Mucosa of descending colon (tissue), 3 donors: ENCODE data around the gene APBB1. TPM values are rescaled to one million over a fixed set of nuclear protein-coding genes. Genes with fewer than 3 reads are reported as not detected.

ENCODE experiments used
- ATAC-seq: fragments of 200-7000 bp; cut with Tn5 transposase; one replicate; pipeline ENCODE4 v1.9.1; 2020; ENCODE audit warnings: mild to moderate bottlenecking, moderate library complexity
- DNase-seq, 3 donors: peaks; one replicate each; pipeline ENCODE4 v3.0.0-alpha.2; 2020
- H3K36me3 ChIP-seq: fragments of 200-600 bp; one replicate; pipeline ENCODE4 v1.8.0; 2021; ENCODE audit warnings: low read depth, mild to moderate bottlenecking
- H3K4me1 ChIP-seq: fragments of 200-600 bp; one replicate; pipeline ENCODE4 v1.8.0; 2021; ENCODE audit warnings: low read depth, mild to moderate bottlenecking
- H3K4me3 ChIP-seq: fragments of 200-600 bp; one replicate; pipeline ENCODE4 v1.8.0; 2021; ENCODE audit warnings: mild to moderate bottlenecking
- H3K9me3 ChIP-seq: fragments of 200-600 bp; one replicate; pipeline ENCODE4 v1.8.0; 2021; ENCODE audit warnings: mild to moderate bottlenecking
- intact Hi-C, 2 donors: fragments of 100-400 bp; cut with DNase I in 1 of 2; cut with micrococcal nuclease in 1 of 2; formaldehyde crosslinking; loops; one replicate each; pipeline versions ENCODE4 v1.11.0 to v1.11.1; 2022; cut with DNase I, micrococcal nuclease
- long read RNA-seq, 2 donors: library from polyadenylated mRNA; unstranded; transcript quantifications; one replicate each; pipeline ENCODE4 v2.0.0, GENCODE V29; 2019 to 2021
- total RNA-seq, 3 donors: library from RNA; stranded (reverse); fragmentation: NEBNext Ultra II Directional in 2 of 3; extraction: Animal tissue kit (Norgen Biotek cat#: 25700) in 2 of 3; gene quantifications; one replicate each; pipeline versions ENCODE4 v1.2.1 to v1.2.4, GENCODE V29; 2021 to 2023
- TF ChIP-seq, protein P1 (sequence below): fragments of 200-600 bp; IDR thresholded peaks from one replicate; pipeline ENCODE4 v1.8.0; 2022; ENCODE audit warnings: antibody characterized with exemption, mild to moderate bottlenecking
- donor health status: DM: no; HTN: no; CAD: no; lungs with moderate emphysema.
- donor health status: DM: no; HTN: no; CAD: no.
- donor health status: DM: no; HTN: yes; CAD: no.

The APBB1 gene
- total RNA-seq: 10 to 100 TPM in 1 of 3 donors, 1 to 10 TPM in 2; 5.2 to 64.7 (median 8.3) TPM
- long read RNA-seq, donor 1, transcript APBB1-203 (14 exons, 2,684 nt): minor isoform, 44 of 204 reads
- long read RNA-seq, donor 1, transcript APBB1-201 (14 exons, 2,636 nt): major isoform, 100 of 204 reads
- long read RNA-seq, donor 1, transcript APBB1-202 (14 exons, 2,619 nt): minor isoform, 8 of 204 reads
- long read RNA-seq, donor 1, partial matches to known transcripts: 21 of 204 reads
- long read RNA-seq, donor 1, other reads (novel, unspliced or antisense): 29 of 204 reads
- long read RNA-seq, donor 2, transcript APBB1-201 (14 exons, 2,636 nt): major isoform, 5 of 8 reads
- long read RNA-seq, donor 2, partial matches to known transcripts: 1 of 8 reads
- long read RNA-seq, donor 2, other reads (novel, unspliced or antisense): 1 of 8 reads

DNA sequence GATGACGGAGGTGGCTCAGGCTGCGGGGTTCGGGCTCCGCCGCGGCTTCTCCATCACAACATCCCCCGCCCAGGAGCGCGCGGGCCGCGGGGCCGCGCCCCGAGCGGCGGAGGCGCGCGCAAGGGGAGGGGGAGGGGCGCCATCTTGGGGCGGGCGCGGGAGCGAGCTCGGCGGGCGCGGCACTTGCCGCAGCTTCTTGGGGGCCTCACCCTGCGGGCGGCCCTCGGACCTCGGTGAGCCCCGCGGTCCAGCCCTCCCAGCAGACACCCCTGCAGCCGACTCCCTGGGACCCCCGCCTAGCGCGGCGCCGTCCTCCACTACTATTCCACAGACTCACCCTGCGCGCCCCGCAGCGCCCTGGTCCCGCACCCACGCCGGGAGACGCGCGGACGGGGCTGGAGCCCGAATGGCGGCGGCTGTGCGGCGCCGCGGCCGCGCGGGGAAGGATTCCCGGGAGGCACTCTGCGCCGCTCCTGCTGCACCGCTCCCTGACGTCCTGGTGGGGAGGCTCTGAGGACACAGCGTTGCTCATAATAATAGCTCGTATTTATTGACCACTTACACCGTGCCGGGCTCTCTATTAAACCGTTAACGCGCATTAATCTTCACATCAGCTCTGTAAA, at the start of gene APBB1:
Gene APBB1, minus strand, starts transcription at position 86 of the 623 bp plus-strand sequence. CDS start 7,747 bp downstream, outside the sequence.
- DNase-seq (peak in 2 of 3 donors; percentile 78 to 81), ATAC-seq (peak; percentile 96)
- intact Hi-C loops: no loop called here
- Histone ChIP-seq H3K9me3 (no peaks in the 10 kb centered on the region), H3K36me3 (no peaks in the 10 kb centered on the region), H3K4me1 (no peaks in the 10 kb centered on the region), H3K4me3 (peak within 1 kb of the TSS; percentile 67)
- TF ChIP-seq, protein P1, sequence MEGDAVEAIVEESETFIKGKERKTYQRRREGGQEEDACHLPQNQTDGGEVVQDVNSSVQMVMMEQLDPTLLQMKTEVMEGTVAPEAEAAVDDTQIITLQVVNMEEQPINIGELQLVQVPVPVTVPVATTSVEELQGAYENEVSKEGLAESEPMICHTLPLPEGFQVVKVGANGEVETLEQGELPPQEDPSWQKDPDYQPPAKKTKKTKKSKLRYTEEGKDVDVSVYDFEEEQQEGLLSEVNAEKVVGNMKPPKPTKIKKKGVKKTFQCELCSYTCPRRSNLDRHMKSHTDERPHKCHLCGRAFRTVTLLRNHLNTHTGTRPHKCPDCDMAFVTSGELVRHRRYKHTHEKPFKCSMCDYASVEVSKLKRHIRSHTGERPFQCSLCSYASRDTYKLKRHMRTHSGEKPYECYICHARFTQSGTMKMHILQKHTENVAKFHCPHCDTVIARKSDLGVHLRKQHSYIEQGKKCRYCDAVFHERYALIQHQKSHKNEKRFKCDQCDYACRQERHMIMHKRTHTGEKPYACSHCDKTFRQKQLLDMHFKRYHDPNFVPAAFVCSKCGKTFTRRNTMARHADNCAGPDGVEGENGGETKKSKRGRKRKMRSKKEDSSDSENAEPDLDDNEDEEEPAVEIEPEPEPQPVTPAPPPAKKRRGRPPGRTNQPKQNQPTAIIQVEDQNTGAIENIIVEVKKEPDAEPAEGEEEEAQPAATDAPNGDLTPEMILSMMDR: no peak

DNA sequence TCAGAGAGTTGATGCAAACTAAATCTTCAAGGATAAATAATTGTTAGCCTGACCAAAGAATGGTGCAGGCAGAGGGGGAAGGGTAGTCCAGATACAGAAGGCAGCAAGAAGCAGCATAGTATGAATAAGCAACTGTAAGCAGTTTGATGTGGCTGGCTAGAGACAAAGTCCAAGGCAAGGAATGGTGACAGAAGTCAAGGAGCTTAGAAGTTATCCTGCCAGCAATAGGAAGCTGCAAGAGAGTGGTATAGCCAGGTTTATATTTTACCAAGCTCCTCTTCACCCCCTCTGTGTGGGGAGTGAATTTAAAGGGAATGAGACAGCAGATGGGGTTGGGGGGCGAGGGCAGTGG, 40.2 kb upstream of the APBB1 start:
- TF ChIP-seq, protein P1: no peak
- Histone ChIP-seq H3K36me3 (peaks cover 4% of the 10 kb centered on the region), H3K4me1 (no peaks in the 10 kb centered on the region), H3K4me3 (no peak overlapping the region), H3K9me3 (no peaks in the 10 kb centered on the region)
- no peak for DNase-seq
- intact Hi-C loops: no loop called here
- ATAC-seq: peak; percentile 67

DNA sequence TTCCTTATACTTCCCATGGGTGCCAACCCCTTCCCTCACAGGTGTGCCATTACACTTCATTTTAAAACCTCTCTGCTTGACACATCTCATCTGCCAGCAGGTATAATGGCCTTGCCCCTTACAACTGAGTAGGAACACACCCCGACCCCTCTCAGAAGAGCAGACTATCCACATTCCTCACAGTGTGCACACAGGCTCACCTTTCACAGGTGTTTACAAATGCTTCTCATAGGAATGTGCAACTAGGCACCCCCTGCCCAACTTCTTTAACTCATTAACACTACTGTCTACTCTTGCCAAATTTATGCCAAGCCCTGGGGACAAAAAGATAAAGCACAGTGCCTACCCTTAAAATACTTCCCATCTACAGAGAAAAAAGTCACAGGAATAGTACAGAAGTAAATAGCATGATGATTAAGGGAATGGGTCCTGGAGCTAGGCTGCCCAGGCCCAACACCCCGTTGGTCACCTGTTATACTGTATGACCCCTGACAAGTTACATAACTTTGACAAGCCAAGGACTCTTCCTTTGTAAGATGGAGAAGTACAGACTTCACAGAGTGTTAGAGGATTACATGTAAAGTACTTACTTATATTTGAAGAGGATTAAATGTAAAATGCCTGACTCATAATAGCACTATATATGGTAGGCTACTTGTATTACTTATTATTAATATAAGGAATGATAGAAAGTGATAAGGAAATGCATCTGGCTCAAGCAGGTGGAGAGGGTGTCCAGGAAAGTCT, 39.6 kb upstream of the APBB1 start:
- Histone ChIP-seq H3K4me3 (no peak overlapping the region), H3K9me3 (no peaks in the 10 kb centered on the region), H3K36me3 (peaks cover 4% of the 10 kb centered on the region), H3K4me1 (no peaks in the 10 kb centered on the region)
- TF ChIP-seq, protein P1: no peak
- DNase-seq: no peak
- intact Hi-C loops: no loop called here
- ATAC-seq: no peak

DNA sequence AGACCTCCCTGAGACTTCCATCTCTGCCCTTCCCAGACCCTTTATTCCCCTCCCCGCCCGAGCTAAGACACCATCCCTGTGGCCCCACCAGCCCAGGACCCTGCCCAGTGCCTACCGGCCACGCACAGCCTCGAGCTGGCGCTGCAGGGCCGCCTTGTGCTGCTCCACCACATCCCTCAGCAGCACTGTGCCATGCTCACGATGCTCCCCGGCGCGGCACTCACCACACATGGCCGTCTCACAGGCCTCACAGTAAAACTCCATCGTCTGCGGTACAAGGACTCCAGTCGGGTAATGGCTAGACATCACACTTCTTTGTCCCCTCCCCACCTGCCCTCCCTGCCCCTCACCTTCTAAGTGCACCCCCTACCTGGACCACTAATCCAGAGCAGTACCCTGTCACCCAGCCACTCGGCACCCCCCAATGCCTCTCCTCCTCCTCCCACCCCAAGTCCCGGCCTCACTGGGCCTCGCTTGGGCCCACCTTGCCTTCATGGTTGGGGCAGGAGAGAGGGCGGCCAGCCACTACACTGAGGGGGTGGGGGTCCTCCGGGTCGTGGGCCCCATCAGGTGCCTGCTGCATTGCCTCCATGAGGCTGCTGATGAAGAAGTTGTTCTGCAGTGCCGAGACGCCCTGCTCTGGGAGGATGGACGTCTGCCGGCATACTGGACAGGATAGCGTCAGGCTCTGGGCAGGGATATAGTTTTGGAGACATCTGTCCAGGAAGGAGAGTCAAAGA, 38.9 kb upstream of the APBB1 start:
- intact Hi-C loops: no loop called here
- TF ChIP-seq, protein P1: no peak
- no peaks in the 10 kb centered on the region for H3K4me1 ChIP-seq
- H3K9me3 ChIP-seq: no peaks in the 10 kb centered on the region
- DNase-seq: no peak
- no peak for ATAC-seq
- no peak overlapping the region for H3K4me3 ChIP-seq
- peaks cover 4% of the 10 kb centered on the region for H3K36me3 ChIP-seq

DNA sequence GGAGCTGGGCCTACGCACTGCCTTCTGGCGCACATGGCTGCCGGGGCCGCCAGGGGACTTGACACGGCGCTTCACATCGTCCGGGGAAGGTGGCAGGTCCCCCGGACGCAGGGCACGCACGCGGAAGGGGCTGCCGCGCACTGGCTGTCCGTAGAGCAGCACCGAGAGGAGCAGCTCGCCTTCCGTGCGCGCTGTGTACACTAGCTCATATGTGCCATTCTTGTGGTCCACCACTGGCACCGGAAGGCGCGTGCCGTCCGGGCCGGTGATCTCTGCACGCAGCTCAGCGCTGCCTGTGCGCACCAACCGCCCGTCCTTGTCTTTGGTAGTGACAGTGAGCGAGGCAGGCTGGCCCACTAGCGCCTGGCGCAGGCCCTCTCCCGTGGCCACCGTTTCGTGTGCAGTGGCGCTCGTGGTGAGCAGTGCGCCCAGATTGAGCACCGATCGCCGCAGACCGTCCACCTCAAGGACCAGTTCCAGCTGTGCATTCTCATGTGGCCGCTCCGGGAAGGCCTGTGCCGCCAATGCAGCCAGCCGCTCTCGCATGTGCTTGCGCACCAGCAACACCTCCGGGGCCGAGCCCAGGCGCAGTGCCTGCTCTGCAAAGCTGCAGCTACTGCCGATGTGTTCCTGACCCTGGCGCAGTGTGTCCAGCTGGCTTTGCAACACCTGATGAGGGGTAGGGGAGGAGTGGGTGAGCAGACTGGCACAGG, 37.6 kb upstream of the APBB1 start:
- intact Hi-C loops: no loop called here
- no peak for ATAC-seq
- Histone ChIP-seq H3K4me3 (no peak overlapping the region), H3K9me3 (no peaks in the 10 kb centered on the region), H3K4me1 (no peaks in the 10 kb centered on the region), H3K36me3 (no peaks in the 10 kb centered on the region)
- DNase-seq: no peak
- TF ChIP-seq, protein P1: no peak
